ENCODE measurements around the gene PXMP2.

PXMP2 gene

GRCh38 chr12:132687211-132688164 lies at the start of gene PXMP2, which contains the start of gene POLE:
PXMP2 (plus strand) TSS chr12:132687587; CDS start chr12:132687671, 84 bp downstream.
POLE (minus strand) TSS chr12:132687342; CDS start chr12:132687315, 27 bp downstream.
- peak; percentile 96 for DNase-seq

- DNase-seq: no peak
Observed at GRCh38 chr12:132637811-132638210, 49.6 kb upstream of the PXMP2 start.

- DNase-seq: no peak
Observed at GRCh38 chr12:132638541-132639408, 48.6 kb upstream of the PXMP2 start.

GRCh38 chr12:132639956-132640520 lies 47.3 kb upstream of the PXMP2 start:
- DNase-seq: no peak

- DNase-seq: no peak
Observed at GRCh38 chr12:132640936-132641335, 46.5 kb upstream of the PXMP2 start.

- no peak for DNase-seq
Observed at GRCh38 chr12:132641811-132642650, 45.4 kb upstream of the PXMP2 start.

- DNase-seq: no peak
Observed at GRCh38 chr12:132642846-132643835, 44.2 kb upstream of the PXMP2 start.

GRCh38 chr12:132646850-132647249 lies 40.5 kb upstream of the PXMP2 start:
- DNase-seq: no peak

GRCh38 chr12:132647858-132648257 lies 39.5 kb upstream of the PXMP2 start:
- no peak for DNase-seq

GRCh38 chr12:132648616-132649225 lies 38.7 kb upstream of the PXMP2 start:
- no peak for DNase-seq

GRCh38 chr12:132649226-132649945 lies 38.0 kb upstream of the PXMP2 start:
- no peak for DNase-seq

GRCh38 chr12:132651444-132652100 lies 35.8 kb upstream of the PXMP2 start:
- no peak for DNase-seq

GRCh38 chr12:132653567-132654290 lies 33.7 kb upstream of the PXMP2 start:
- DNase-seq: no peak

- DNase-seq: no peak
Observed at GRCh38 chr12:132657004-132657727, 30.2 kb upstream of the PXMP2 start.

- DNase-seq: no peak
Observed at GRCh38 chr12:132658149-132658894, 29.1 kb upstream of the PXMP2 start.

- no peak for DNase-seq
Observed at GRCh38 chr12:132659146-132659545, 28.2 kb upstream of the PXMP2 start.

- DNase-seq: no peak
Observed at GRCh38 chr12:132660052-132660451, 27.3 kb upstream of the PXMP2 start.

All from activated CD8-positive, alpha-beta memory T cell treated with anti-CD3 and anti-CD28 coated beads, Interleukin-2, amount 50 U/mL, for 4 hours (primary cell).